Loucy (cell line): ENCODE measurements around the gene ATXN7L2.
"Not testable (repeated sequence)": the region's sequence is repeated elsewhere in the genome, so short reads cannot be mapped to it uniquely, and the experiment has no call there.

Experiments used
- H2AFZ ChIP-seq: fragments of 200-600 bp; sonication (generic); 2 replicates; pipeline ENCODE4 v1.6.0; 2016; ENCODE audit warnings: antibody characterized with exemption, mild to moderate bottlenecking, low read length, moderate library complexity
- H3F3A ChIP-seq: fragments of 200-600 bp; 2 replicates; pipeline ENCODE4 v1.6.0; 2016; ENCODE audit warnings: antibody characterized with exemption, low read depth, mild to moderate bottlenecking
- H3K27me3 ChIP-seq: fragments of 200-600 bp; sonication (generic); 2 replicates; pipeline ENCODE4 v1.6.1; 2014; ENCODE audit warnings: low read length, mild to moderate bottlenecking; ENCODE audit not compliant: insufficient read depth, poor library complexity, severe bottlenecking
- H3K36me3 ChIP-seq: fragments of 200-600 bp; sonication (generic); 2 replicates; pipeline ENCODE4 v1.6.1; 2016; ENCODE audit warnings: low read length; ENCODE audit not compliant: insufficient read depth
- H3K4me1 ChIP-seq: fragments of 200-600 bp; sonication (generic); 2 replicates; pipeline ENCODE4 v1.5.1; 2014; ENCODE audit warnings: low read length, mild to moderate bottlenecking; ENCODE audit not compliant: insufficient read depth, poor library complexity, severe bottlenecking
- H3K4me2 ChIP-seq: fragments of 200-600 bp; sonication (generic); 2 replicates; pipeline ENCODE4 v1.6.0; 2014; ENCODE audit warnings: antibody characterized with exemption, low read length, low read depth, mild to moderate bottlenecking; ENCODE audit not compliant: poor library complexity, severe bottlenecking
- H3K4me3 ChIP-seq: fragments of 200-600 bp; sonication (generic); 2 replicates; pipeline ENCODE4 v1.5.1; 2014; ENCODE audit warnings: low read length, mild to moderate bottlenecking, mixed read lengths; ENCODE audit not compliant: poor library complexity, severe bottlenecking
- H3K79me2 ChIP-seq: fragments of 200-600 bp; sonication (generic); 2 replicates; pipeline ENCODE4 v1.6.1; 2014; ENCODE audit warnings: low read length; ENCODE audit not compliant: insufficient read depth
- H3K9ac ChIP-seq: fragments of 200-600 bp; sonication (generic); 2 replicates; pipeline ENCODE4 v1.6.0; 2014; ENCODE audit warnings: mild to moderate bottlenecking, low read depth, low read length, moderate library complexity; ENCODE audit not compliant: poor library complexity, severe bottlenecking
- H3K9me2 ChIP-seq: fragments of 200-600 bp; sonication (generic); replicated peaks from 2 replicates; pipeline ENCODE4 v1.6.1; 2016; ENCODE audit warnings: low read depth, low read length, mixed read lengths
- H3K9me3 ChIP-seq: fragments of 200-600 bp; sonication (generic); 2 replicates; pipeline ENCODE4 v1.6.1; 2014; ENCODE audit warnings: mild to moderate bottlenecking, antibody characterized with exemption, low read length, low read depth; ENCODE audit not compliant: insufficient read depth
- H4K20me1 ChIP-seq: fragments of 200-600 bp; sonication (generic); 2 replicates; pipeline ENCODE4 v1.6.0; 2014; ENCODE audit warnings: antibody characterized with exemption, low read length, mild to moderate bottlenecking; ENCODE audit not compliant: insufficient read depth, poor library complexity, severe bottlenecking
- CTCF ChIP-seq: fragments of 200-600 bp; sonication (generic); conservative IDR thresholded peaks from 2 replicates; pipeline ENCODE4 v1.5.1; 2014; ENCODE audit warnings: mild to moderate bottlenecking, antibody characterized with exemption, low read length
- EZH2phosphoT487 ChIP-seq: fragments of 200-600 bp; IDR thresholded peaks from 2 replicates; pipeline ENCODE4 v1.6.1; 2018; ENCODE audit warnings: antibody characterized with exemption, mild to moderate bottlenecking, moderate library complexity, borderline replicate concordance

Gene ATXN7L2

GRCh38 chr1:109441069-109441468 lies 42.6 kb upstream of the ATXN7L2 start:
- no peak overlapping the region for H2AFZ ChIP-seq
- TF ChIP-seq CTCF, result no peak
- no peak for TF ChIP-seq EZH2phosphoT487
- peaks cover 19% of the 10 kb centered on the region for H3K27me3 ChIP-seq
- no peaks in the 10 kb centered on the region for H4K20me1 ChIP-seq
- no peaks in the 10 kb centered on the region for H3K79me2 ChIP-seq
- no peaks in the 10 kb centered on the region for H3K9me2 ChIP-seq
- H3K9me3 ChIP-seq, result no peaks in the 10 kb centered on the region
- H3K4me2 ChIP-seq, result no peak overlapping the region
- H3K9ac ChIP-seq, result no peak overlapping the region
- no peaks in the 10 kb centered on the region for H3K4me1 ChIP-seq
- no peaks in the 10 kb centered on the region for H3F3A ChIP-seq
- no peak overlapping the region for H3K4me3 ChIP-seq
- H3K36me3 ChIP-seq, result no peaks in the 10 kb centered on the region

- H3K9ac ChIP-seq, result no peak overlapping the region
- H2AFZ ChIP-seq, result no peak overlapping the region
- TF ChIP-seq EZH2phosphoT487, result no peak
- no peak for TF ChIP-seq CTCF
Measured at GRCh38 chr1:109443476-109443875, 40.2 kb upstream of the ATXN7L2 start.

GRCh38 chr1:109444346-109444745 lies 39.4 kb upstream of the ATXN7L2 start:
- no peaks in the 10 kb centered on the region for H3K36me3 ChIP-seq
- H4K20me1 ChIP-seq, result no peaks in the 10 kb centered on the region
- TF ChIP-seq CTCF, result no peak
- no peak for TF ChIP-seq EZH2phosphoT487
- no peaks in the 10 kb centered on the region for H3K9me2 ChIP-seq
- no peak overlapping the region for H3K9ac ChIP-seq
- no peak overlapping the region for H3K4me3 ChIP-seq
- H3K4me1 ChIP-seq, result no peaks in the 10 kb centered on the region
- H3K4me2 ChIP-seq, result no peak overlapping the region
- no peak overlapping the region for H2AFZ ChIP-seq
- H3K79me2 ChIP-seq, result no peaks in the 10 kb centered on the region
- H3F3A ChIP-seq, result no peaks in the 10 kb centered on the region
- no peaks in the 10 kb centered on the region for H3K9me3 ChIP-seq
- H3K27me3 ChIP-seq, result peaks cover 19% of the 10 kb centered on the region

More at GRCh38 chr1:109443476-109443875, 40.2 kb upstream of the ATXN7L2 start:
- Histone ChIP-seq H3K9me2 (no peaks in the 10 kb centered on the region), H3K4me1 (no peaks in the 10 kb centered on the region), H3K4me3 (no peak overlapping the region), H3K27me3 (peaks cover 19% of the 10 kb centered on the region), H3K79me2 (no peaks in the 10 kb centered on the region), H3K36me3 (no peaks in the 10 kb centered on the region), H3F3A (no peaks in the 10 kb centered on the region), H3K4me2 (no peak overlapping the region), H4K20me1 (no peaks in the 10 kb centered on the region), H3K9me3 (no peaks in the 10 kb centered on the region)

GRCh38 chr1:109445949-109446695 lies 37.6 kb upstream of the ATXN7L2 start:
- H3K4me2 ChIP-seq, H3K36me3 ChIP-seq, H4K20me1 ChIP-seq, H3K4me3 ChIP-seq, H3K4me1 ChIP-seq, H3F3A ChIP-seq, H3K79me2 ChIP-seq, H2AFZ ChIP-seq, H3K9ac ChIP-seq, H3K9me3 ChIP-seq, H3K9me2 ChIP-seq: not testable (repeated sequence)
- peaks cover 19% of the 10 kb centered on the region for H3K27me3 ChIP-seq
